Uterus (tissue), 4 donors: ENCODE data around the gene TWSG1. TPM values are rescaled to one million over a fixed set of nuclear protein-coding genes. Genes with fewer than 3 reads are reported as not detected.

Experiments used
- DNase-seq, 2 donors: peaks; one replicate each; pipeline ENCODE4 v3.0.0-alpha.2; 2019 to 2020
- H3K27ac ChIP-seq, 2 donors: fragments of 200-600 bp; sonication (generic); 1 replicate in 1 of 2; 2 replicates in 1 of 2; pipeline ENCODE4 v1.5.1; 2016 to 2018
- H3K27me3 ChIP-seq, 2 donors: fragments of 200-600 bp; sonication (generic); one replicate each; pipeline ENCODE4 v1.5.1; 2018 to 2019; ENCODE audit warnings: control low read depth in 1 of 2
- H3K36me3 ChIP-seq, 2 donors: fragments of 200-600 bp; sonication (generic); one replicate each; pipeline ENCODE4 v1.5.1; 2019; ENCODE audit warnings: control low read depth in 1 of 2
- H3K4me1 ChIP-seq, 2 donors: fragments of 200-600 bp; sonication (generic); one replicate each; pipeline ENCODE4 v1.5.1; 2018 to 2019; ENCODE audit warnings: control low read depth in 1 of 2
- H3K4me3 ChIP-seq, 2 donors: fragments of 200-600 bp; sonication (generic); 1 replicate in 1 of 2; 2 replicates in 1 of 2; pipeline ENCODE4 v1.5.1; 2018 to 2019; ENCODE audit warnings: mild to moderate bottlenecking in 1 of 2
- H3K9me3 ChIP-seq, 2 donors: fragments of 200-600 bp; sonication (generic); one replicate each; pipeline ENCODE4 v1.5.1; 2019; ENCODE audit warnings: control low read depth in 1 of 2
- POLR2A ChIP-seq, 2 donors: fragments of 450-650 bp; IDR thresholded peaks; one replicate each; pipeline ENCODE4 v1.6.1; 2016; ENCODE audit warnings: antibody characterized with exemption in 2 of 2, mild to moderate bottlenecking in 1 of 2, moderate library complexity in 1 of 2
- intact Hi-C: fragments of 100-400 bp; cut with DNase I; formaldehyde crosslinking; loops from one replicate; pipeline ENCODE4 v1.15.1; 2023; ENCODE audit warnings: low total_unique reads
- total RNA-seq, 4 donors: library from RNA; depleted of rRNA in 3 of 4; stranded (reverse); fragments of >200 nt in 3 of 4; gene quantifications; one replicate each; pipeline versions ENCODE4 v1.1.0 to v1.2.4, GENCODE V29; 2014 to 2023
- TF ChIP-seq, protein P1 (sequence below), 4 experiments: fragments of 200-600 bp in 2 of 4; fragments of 450-650 bp in 2 of 4; sonication (generic) in 2 of 4; IDR thresholded peaks; one replicate each; pipeline ENCODE4 v1.5.1; 2016 to 2019; ENCODE audit warnings: antibody characterized with exemption in 4 of 4, mild to moderate bottlenecking in 2 of 4, moderate library complexity in 1 of 4
- donor health status: DM: yes; HTN: yes; CAD: no.

TWSG1 gene
- total RNA-seq, 4 donors from 2014 or later, result 47.6 to 198 (median 61.0) TPM

DNA sequence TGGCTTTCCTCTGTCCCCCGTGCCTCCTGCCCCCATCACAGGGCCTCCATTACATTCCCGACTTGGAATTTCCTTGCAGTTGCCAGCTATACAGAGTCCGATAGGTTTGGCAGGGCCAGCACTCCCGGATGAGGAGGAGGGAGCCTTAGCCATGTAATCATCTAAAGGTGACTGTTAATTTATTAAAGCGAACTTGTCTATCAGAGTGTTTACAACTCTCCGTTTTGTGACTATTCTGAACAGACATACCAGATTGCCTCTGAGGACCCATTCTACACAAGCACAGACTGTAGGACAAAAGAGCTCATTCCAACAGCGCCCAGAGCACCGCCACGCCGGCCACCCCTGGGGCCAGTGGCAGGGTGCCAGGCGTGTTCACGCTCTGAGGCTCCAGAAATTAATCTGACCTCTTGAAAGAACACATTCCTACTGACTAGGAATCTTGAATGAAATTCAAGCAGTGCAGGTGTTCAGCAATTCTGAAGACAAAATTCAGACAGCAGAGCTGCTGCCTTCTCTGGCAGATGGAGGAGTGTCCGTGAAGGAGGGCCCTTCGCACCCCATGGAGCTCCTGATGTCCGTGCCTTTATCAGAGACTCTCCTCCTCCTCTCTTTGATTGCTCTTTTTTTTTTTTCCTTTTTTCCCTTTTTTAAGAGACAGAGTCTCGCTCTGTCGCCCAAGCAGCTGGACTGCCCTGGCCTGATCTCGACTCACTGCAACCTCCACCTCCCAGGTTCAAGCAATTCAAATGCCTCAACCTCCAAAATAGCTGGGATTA, 82.7 kb downstream of the TWSG1 start:
- no peaks in the 10 kb centered on the region for H3K9me3 ChIP-seq
- intact Hi-C loops, result no loop called here
- DNase-seq, result peak; percentile 31 to 38
- peak overlapping the region in 1 of 2 donors; percentile 3 for H3K4me3 ChIP-seq
- H3K27ac ChIP-seq, result peak overlapping the region; percentile 61 to 62
- H3K36me3 ChIP-seq, result no peaks in the 10 kb centered on the region
- H3K27me3 ChIP-seq, result no peaks in the 10 kb centered on the region
- no peaks in the 10 kb centered on the region for H3K4me1 ChIP-seq
- TF ChIP-seq POLR2A (IDR thresholded peaks at IDR 0.05), result no peak
- TF ChIP-seq, protein P1, sequence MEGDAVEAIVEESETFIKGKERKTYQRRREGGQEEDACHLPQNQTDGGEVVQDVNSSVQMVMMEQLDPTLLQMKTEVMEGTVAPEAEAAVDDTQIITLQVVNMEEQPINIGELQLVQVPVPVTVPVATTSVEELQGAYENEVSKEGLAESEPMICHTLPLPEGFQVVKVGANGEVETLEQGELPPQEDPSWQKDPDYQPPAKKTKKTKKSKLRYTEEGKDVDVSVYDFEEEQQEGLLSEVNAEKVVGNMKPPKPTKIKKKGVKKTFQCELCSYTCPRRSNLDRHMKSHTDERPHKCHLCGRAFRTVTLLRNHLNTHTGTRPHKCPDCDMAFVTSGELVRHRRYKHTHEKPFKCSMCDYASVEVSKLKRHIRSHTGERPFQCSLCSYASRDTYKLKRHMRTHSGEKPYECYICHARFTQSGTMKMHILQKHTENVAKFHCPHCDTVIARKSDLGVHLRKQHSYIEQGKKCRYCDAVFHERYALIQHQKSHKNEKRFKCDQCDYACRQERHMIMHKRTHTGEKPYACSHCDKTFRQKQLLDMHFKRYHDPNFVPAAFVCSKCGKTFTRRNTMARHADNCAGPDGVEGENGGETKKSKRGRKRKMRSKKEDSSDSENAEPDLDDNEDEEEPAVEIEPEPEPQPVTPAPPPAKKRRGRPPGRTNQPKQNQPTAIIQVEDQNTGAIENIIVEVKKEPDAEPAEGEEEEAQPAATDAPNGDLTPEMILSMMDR (IDR thresholded peaks at IDR 0.05), result no peak

- Histone ChIP-seq H3K9me3 (no peaks in the 10 kb centered on the region), H3K27ac (no peak overlapping the region), H3K36me3 (no peaks in the 10 kb centered on the region), H3K4me1 (no peaks in the 10 kb centered on the region), H3K4me3 (no peak overlapping the region), H3K27me3 (no peaks in the 10 kb centered on the region)
- intact Hi-C loops, result no loop called here
- no peak for TF ChIP-seq POLR2A (IDR thresholded peaks at IDR 0.05)
- TF ChIP-seq, protein P1 (IDR thresholded peaks at IDR 0.05), result no peak
- DNase-seq, result no peak
Observed at GRCh38 chr18:9418047-9418690, 83.6 kb downstream of the TWSG1 start.

- TF ChIP-seq, protein P1 (IDR thresholded peaks at IDR 0.05), result no peak
- TF ChIP-seq POLR2A (IDR thresholded peaks at IDR 0.05), result no peak
- Histone ChIP-seq H3K4me3 (no peak overlapping the region), H3K27ac (no peak overlapping the region), H3K4me1 (no peaks in the 10 kb centered on the region), H3K9me3 (no peaks in the 10 kb centered on the region), H3K27me3 (no peaks in the 10 kb centered on the region), H3K36me3 (no peaks in the 10 kb centered on the region)
- intact Hi-C loops, result no loop called here
- DNase-seq, result no peak
Observed at GRCh38 chr18:9419956-9420631, 85.5 kb downstream of the TWSG1 start.

DNA sequence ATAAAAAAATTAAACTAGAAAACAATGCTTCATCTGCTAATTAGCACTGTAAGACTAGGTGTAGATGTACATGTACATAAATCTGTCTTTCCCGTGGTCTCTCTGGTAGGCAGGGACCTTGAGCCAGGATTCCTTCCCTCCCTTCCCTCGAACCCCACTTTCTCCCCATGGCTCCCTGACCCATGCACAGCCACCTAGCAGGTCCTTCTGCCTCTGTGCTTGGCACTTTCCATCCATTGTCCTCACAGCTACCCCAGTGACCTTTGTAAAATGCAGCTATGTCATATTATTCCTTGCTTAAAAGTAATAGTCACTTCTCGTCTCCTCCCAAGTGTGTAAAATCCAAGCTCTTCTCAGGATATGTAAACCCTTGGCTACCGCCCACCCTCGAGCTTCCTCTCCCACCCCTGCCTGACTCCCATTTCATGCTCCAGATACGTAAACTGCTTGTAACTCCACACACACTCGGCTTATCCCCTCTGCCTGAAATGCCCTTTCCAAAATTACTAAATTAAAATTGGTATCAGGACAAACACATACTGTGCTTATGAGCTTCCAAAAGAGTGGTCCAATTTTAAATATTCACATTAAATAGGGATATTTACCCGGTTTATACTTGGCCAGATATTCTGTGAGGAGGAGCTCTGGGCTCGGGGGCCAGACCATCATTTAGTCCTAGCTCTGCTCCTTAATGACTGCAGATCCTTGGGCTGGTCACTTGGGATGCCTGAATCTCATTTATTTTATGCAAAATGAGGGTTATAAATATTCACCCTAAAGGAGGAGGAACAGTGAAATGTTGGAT, 86.7 kb downstream of the TWSG1 start:
- no peaks in the 10 kb centered on the region for H3K4me1 ChIP-seq
- no peaks in the 10 kb centered on the region for H3K27me3 ChIP-seq
- H3K9me3 ChIP-seq, result no peaks in the 10 kb centered on the region
- H3K4me3 ChIP-seq, result no peak overlapping the region
- intact Hi-C loops, result no loop called here
- no peak for DNase-seq
- no peaks in the 10 kb centered on the region for H3K36me3 ChIP-seq
- TF ChIP-seq, protein P1 (IDR thresholded peaks at IDR 0.05), result no peak
- TF ChIP-seq POLR2A (IDR thresholded peaks at IDR 0.05), result no peak
- H3K27ac ChIP-seq, result no peak overlapping the region
